Activated CD8-positive, alpha-beta T cell treated with anti-CD3 and anti-CD28 coated beads for 36 hours (primary cell): ENCODE measurements around the gene SYCP3. TPM values are rescaled to one million over a fixed set of nuclear protein-coding genes. Genes with fewer than 3 reads are reported as not detected.

Experiments used
- ATAC-seq: fragments of 200-7000 bp; cut with Tn5 transposase; one replicate; pipeline ENCODE4 v1.10.0; 2021; ENCODE audit warnings: mild to moderate bottlenecking, moderate library complexity
- CTCF ChIA-PET: fragments of 350-600 bp; sonication (Branson Sonifier 250); formaldehyde crosslinking; loops from one replicate; lab custom pipeline; 2021; ENCODE audit warnings: antibody characterized with exemption; lab: Charles Lee
- POLR2A ChIA-PET: fragments of 350-600 bp; sonication (Branson Sonifier 250); formaldehyde crosslinking; loops from one replicate; lab custom pipeline; 2021; ENCODE audit warnings: antibody characterized with exemption; lab: Charles Lee
- DNase-seq: peaks from one replicate; pipeline ENCODE4 v3.0.0-alpha.2; 2020
- H3K27ac Mint-ChIP-seq: one replicate; pipeline ENCODE4 v1.8.0; 2021; ENCODE audit warnings: mild to moderate bottlenecking, mixed read lengths
- H3K27me3 Mint-ChIP-seq: one replicate; pipeline ENCODE4 v1.8.0; 2021; ENCODE audit warnings: mixed read lengths
- H3K36me3 Mint-ChIP-seq: one replicate; pipeline ENCODE4 v1.8.0; 2021; ENCODE audit warnings: low read depth, mixed read lengths
- H3K4me1 Mint-ChIP-seq: one replicate; pipeline ENCODE4 v1.8.0; 2021; ENCODE audit warnings: low read depth, mixed read lengths
- H3K4me3 Mint-ChIP-seq: one replicate; pipeline ENCODE4 v1.8.0; 2021; ENCODE audit warnings: mild to moderate bottlenecking, moderate library complexity, mixed read lengths
- H3K9me3 Mint-ChIP-seq: one replicate; pipeline ENCODE4 v1.8.0; 2021; ENCODE audit warnings: mixed read lengths
- intact Hi-C: fragments of 100-400 bp; cut with micrococcal nuclease; formaldehyde crosslinking; loops from one replicate; pipeline ENCODE4 v1.10.0; 2022
- total RNA-seq, 2 experiments: library from RNA; stranded (reverse); gene quantifications; one replicate each; pipeline ENCODE4 v1.2.3, GENCODE V29; 2021
- TF ChIP-seq, protein P1 (sequence below): fragments of 200-600 bp; IDR thresholded peaks from one replicate; pipeline ENCODE4 v1.8.0; 2022; ENCODE audit warnings: antibody characterized with exemption, mild to moderate bottlenecking

SYCP3 gene
- total RNA-seq, 2 experiments from 2014 or later = 0.09 to 0.36 TPM

DNA sequence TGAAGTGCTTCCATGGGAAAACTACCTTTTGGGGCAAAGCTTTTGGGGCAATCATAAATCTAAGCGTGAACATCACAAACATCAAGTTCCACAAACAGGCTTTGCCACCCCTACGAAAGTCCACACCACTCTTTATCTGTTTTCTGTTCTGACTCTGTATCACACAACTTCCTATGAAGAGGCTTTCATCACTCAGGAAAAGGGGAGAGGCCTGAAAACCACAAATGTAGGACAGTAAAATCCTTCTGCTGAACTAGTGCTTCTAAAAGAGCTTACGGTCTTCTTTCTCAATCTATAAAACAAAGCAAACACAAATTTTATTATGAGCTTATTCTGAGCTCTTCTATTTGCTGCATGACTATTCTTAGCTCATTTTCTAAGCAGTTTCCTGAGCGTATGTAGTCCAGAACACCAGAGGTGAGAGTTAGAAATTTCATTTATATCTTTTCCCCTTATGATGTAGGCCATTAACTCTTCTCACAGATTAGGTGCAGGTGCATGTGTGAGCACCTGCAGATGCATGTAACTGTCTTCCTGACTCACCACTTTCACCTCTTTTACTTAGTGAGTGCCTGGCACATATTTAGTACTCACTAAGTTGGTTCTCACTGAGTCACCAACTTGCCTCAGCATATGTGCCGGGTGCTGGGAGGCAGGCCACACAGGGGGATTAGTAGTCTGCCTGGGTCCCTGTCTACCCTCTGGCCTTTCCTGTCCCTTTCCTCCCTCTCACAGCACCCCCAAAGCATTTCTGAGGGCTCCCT, 32.9 kb upstream of the SYCP3 start:
- H3K27me3 Mint-ChIP-seq = no peaks in the 10 kb centered on the region
- peaks cover 23% of the 10 kb centered on the region for H3K36me3 Mint-ChIP-seq
- ATAC-seq (no peak), DNase-seq (no peak)
- POLR2A ChIA-PET = interaction anchor here (0.9 kb wide), 1 partner anchor 59 kb away, joined by 4 read pairs; the partner anchor contains the start of gene GNPTAB
- no peak overlapping the region for H3K27ac Mint-ChIP-seq
- no peaks in the 10 kb centered on the region for H3K9me3 Mint-ChIP-seq
- CTCF ChIA-PET = interaction anchor here (0.8 to 7.9 kb wide), 13 partner anchors 8 to 357 kb away, joined by 3 to 199 read pairs (median 6); partner anchors contain the start of gene GNPTAB
- intact Hi-C loops = loop anchor here (2.0 kb wide), 1 partner anchor 59 kb away; the partner anchor contains the start of gene GNPTAB
- H3K4me1 Mint-ChIP-seq = peaks cover 4% of the 10 kb centered on the region
- TF ChIP-seq, protein P1, sequence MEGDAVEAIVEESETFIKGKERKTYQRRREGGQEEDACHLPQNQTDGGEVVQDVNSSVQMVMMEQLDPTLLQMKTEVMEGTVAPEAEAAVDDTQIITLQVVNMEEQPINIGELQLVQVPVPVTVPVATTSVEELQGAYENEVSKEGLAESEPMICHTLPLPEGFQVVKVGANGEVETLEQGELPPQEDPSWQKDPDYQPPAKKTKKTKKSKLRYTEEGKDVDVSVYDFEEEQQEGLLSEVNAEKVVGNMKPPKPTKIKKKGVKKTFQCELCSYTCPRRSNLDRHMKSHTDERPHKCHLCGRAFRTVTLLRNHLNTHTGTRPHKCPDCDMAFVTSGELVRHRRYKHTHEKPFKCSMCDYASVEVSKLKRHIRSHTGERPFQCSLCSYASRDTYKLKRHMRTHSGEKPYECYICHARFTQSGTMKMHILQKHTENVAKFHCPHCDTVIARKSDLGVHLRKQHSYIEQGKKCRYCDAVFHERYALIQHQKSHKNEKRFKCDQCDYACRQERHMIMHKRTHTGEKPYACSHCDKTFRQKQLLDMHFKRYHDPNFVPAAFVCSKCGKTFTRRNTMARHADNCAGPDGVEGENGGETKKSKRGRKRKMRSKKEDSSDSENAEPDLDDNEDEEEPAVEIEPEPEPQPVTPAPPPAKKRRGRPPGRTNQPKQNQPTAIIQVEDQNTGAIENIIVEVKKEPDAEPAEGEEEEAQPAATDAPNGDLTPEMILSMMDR = no peak
- no peak overlapping the region for H3K4me3 Mint-ChIP-seq

DNA sequence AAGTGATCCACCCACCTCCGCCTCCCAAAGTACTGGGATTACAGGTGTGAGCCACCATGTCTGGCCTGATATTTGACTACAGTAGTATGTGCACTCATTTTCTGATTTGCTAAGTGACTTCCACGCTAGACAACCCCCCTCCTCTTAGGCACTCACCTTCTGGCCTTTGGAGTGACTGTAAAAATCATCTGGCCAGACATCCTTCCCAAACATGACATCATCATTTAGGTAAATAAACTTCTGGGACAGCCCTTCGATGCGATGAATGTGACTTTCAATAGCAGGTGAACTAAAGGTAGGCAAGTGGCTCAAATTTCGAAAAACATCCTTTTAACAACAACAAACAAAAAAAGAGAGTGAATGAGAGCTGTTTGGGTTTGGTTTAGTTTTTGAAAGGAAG, 30.6 kb upstream of the SYCP3 start:
- intact Hi-C loops = no loop called here
- H3K9me3 Mint-ChIP-seq = no peaks in the 10 kb centered on the region
- peaks cover 31% of the 10 kb centered on the region for H3K36me3 Mint-ChIP-seq
- H3K27me3 Mint-ChIP-seq = no peaks in the 10 kb centered on the region
- H3K27ac Mint-ChIP-seq = no peak overlapping the region
- ATAC-seq (no peak), DNase-seq (no peak)
- H3K4me3 Mint-ChIP-seq = no peak overlapping the region
- ChIA-PET POLR2A (no interaction called here), CTCF (interaction anchor here (0.9 to 7.9 kb wide), 6 partner anchors 10 to 76 kb away, joined by 3 to 199 read pairs (median 6); partner anchors contain the start of gene GNPTAB)
- TF ChIP-seq, protein P1 = no peak
- H3K4me1 Mint-ChIP-seq = peaks cover 4% of the 10 kb centered on the region

DNA sequence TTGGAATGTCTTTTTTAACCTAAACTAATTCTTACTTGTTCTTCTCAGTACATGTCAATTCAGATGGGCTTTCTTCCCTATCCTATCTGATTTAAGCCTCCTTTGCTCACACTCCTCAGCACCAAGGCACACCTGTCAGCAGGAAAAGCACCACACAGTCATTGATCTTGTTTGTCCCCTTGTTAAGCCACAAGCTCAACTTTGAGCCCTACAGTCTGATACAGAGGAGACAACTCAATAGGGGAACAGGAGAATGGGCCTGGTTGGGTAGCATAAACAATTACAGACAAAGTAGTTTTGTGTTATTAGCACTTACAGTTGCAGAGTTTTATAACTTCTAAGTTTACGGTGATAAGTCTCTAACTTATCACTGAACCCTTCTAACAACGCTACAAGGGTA, 29.5 kb upstream of the SYCP3 start:
- TF ChIP-seq, protein P1 = no peak
- ATAC-seq = no peak
- Mint-ChIP-seq H3K27ac (no peak overlapping the region), H3K27me3 (no peaks in the 10 kb centered on the region), H3K4me1 (no peaks in the 10 kb centered on the region), H3K36me3 (peaks cover 31% of the 10 kb centered on the region), H3K4me3 (no peak overlapping the region), H3K9me3 (no peaks in the 10 kb centered on the region)
- ChIA-PET CTCF (interaction anchor here (1.2 to 7.9 kb wide), 4 partner anchors 9 to 70 kb away, joined by 5 to 199 read pairs (median 12); partner anchors contain the start of gene GNPTAB), POLR2A (no interaction called here)
- DNase-seq = no peak
- intact Hi-C loops = no loop called here

DNA sequence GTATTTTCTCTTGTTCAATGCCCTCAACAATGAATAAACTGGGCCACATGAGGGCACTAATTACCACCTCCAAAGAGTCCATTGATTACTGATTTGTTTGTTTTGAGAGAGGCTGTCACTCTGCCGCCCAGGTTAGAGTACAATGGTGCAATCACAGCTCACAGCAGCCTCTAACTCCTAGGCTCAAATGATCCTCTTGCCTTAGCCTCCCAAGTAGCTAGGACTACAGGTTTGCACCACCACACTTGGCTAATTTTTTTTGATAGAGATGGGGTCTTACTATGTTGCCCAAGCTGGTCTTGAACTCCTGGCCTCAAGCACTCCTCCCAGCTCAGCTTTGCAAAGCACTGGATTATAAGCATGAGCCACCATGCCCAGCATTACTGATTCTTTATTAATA, 28.3 kb upstream of the SYCP3 start:
- H3K36me3 Mint-ChIP-seq = peaks cover 27% of the 10 kb centered on the region
- no peak for ATAC-seq
- POLR2A ChIA-PET = interaction anchor here (0.7 kb wide), 1 partner anchor 10 kb away, joined by 3 read pairs; no protein-coding TSS in a partner anchor
- CTCF ChIA-PET = interaction anchor here (1.4 to 7.9 kb wide), 3 partner anchors 10 to 71 kb away, joined by 3 to 199 read pairs (median 17); partner anchors contain the start of gene GNPTAB
- no peak overlapping the region for H3K4me3 Mint-ChIP-seq
- H3K27ac Mint-ChIP-seq = no peak overlapping the region
- TF ChIP-seq, protein P1 = no peak
- no peaks in the 10 kb centered on the region for H3K4me1 Mint-ChIP-seq
- no peaks in the 10 kb centered on the region for H3K27me3 Mint-ChIP-seq
- intact Hi-C loops = no loop called here
- H3K9me3 Mint-ChIP-seq = no peaks in the 10 kb centered on the region
- DNase-seq = no peak
